DOHH2 (cell line): ENCODE measurements around the gene TSPAN10.

Source experiments
- EZH2phosphoT487 ChIP-seq: fragments of 200-600 bp; sonication (generic); IDR thresholded peaks from 2 replicates; pipeline ENCODE4 v1.6.1; 2017; ENCODE audit warnings: borderline replicate concordance, mild to moderate bottlenecking, antibody characterized with exemption, low read length, moderate library complexity, mixed read lengths
- TF ChIP-seq, protein P1 (sequence below): fragments of 200-600 bp; sonication (generic); IDR thresholded peaks from one replicate; pipeline ENCODE4 v1.5.1; 2014; ENCODE audit warnings: antibody characterized with exemption, mild to moderate bottlenecking, low read depth, low read length; ENCODE audit not compliant: poor library complexity, severe bottlenecking

DNA sequence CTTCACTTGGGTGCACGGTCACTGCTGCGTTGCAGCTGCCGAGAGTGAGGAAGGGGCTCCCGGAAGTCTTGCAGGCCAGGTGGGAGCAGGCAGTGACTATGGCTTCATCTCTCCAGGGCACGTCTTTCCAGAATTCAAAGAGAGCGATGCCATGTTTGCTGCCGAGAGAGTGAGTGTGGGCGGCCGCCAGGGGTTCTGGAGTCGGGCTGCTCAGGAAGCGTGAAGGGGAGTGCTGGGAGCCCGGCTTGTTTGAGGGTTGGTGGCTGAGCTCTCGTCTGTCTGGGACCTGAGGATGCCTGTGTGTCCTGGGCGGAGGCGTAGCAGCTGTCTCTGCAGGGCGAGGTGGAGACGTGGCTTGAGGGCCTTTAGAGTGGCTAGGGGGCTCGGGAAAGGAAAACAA is 53.1 kb downstream of the TSPAN10 start:
- TF ChIP-seq, protein P1, sequence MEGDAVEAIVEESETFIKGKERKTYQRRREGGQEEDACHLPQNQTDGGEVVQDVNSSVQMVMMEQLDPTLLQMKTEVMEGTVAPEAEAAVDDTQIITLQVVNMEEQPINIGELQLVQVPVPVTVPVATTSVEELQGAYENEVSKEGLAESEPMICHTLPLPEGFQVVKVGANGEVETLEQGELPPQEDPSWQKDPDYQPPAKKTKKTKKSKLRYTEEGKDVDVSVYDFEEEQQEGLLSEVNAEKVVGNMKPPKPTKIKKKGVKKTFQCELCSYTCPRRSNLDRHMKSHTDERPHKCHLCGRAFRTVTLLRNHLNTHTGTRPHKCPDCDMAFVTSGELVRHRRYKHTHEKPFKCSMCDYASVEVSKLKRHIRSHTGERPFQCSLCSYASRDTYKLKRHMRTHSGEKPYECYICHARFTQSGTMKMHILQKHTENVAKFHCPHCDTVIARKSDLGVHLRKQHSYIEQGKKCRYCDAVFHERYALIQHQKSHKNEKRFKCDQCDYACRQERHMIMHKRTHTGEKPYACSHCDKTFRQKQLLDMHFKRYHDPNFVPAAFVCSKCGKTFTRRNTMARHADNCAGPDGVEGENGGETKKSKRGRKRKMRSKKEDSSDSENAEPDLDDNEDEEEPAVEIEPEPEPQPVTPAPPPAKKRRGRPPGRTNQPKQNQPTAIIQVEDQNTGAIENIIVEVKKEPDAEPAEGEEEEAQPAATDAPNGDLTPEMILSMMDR: no peak
- TF ChIP-seq EZH2phosphoT487: no peak
